ENCODE data around the gene PLB1.

DNA sequence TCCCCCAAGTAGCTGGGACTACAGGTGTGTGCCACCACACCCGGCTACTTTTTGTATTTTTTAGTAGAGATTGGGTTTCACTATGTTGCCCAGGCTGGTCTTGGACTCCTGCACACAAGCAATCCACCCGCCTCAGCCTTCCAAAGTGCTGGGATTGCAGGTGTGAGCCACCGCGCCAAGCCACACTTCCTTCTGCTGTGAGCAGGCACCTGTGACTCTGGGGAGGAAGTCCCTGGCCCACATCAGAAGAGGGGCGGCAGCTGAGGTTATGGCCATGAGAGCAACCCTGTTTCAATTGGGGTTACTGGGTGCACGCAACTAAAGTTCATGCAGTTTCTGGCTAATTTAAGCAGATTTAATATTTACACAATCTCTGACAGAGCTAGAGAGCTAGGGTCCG is 91.0 kb downstream of the PLB1 start:
- TF ChIP-seq ZSCAN32 (CRISPR knock-in tag; IDR thresholded peaks at IDR 0.05) (no peak), SIN3B (IDR thresholded peaks at IDR 0.05; ENCODE audit: low read depth) (no peak), KLF6 (CRISPR knock-in tag; IDR thresholded peaks at IDR 0.05; ENCODE audit: borderline replicate concordance) (no peak), RHOXF2B (CRISPR knock-in tag; conservative IDR thresholded peaks at IDR 0.05) (no peak), EZH2 (IDR thresholded peaks at IDR 0.05; ENCODE audit: borderline replicate concordance, low read depth, low read length) (no peak), RAD21 (CRISPR knock-in tag; conservative IDR thresholded peaks at IDR 0.05 in 1 of 2, IDR thresholded peaks at IDR 0.05 in 1 of 2) (no peak), ZNF174 (CRISPR knock-in tag; IDR thresholded peaks at IDR 0.05) (no peak), SETDB1 (IDR thresholded peaks at IDR 0.05; ENCODE audit: low read length) (no peak), HDGF (IDR thresholded peaks at IDR 0.05) (no peak)

Data from K562 (cell line).